Fibroblast of skin of left biceps (primary cell): Measurements from ENCODE around the gene INSYN2B.
"Not testable (repeated sequence)": the region's sequence is repeated elsewhere in the genome, so short reads cannot be mapped to it uniquely, and the experiment has no call there.

ENCODE experiments used
- DNase-seq, 2 experiments: peaks; one replicate each; pipeline ENCODE4 v3.0.0-alpha.2; 2013; ENCODE audit warnings: low read depth in 2 of 2

Gene INSYN2B

DNA sequence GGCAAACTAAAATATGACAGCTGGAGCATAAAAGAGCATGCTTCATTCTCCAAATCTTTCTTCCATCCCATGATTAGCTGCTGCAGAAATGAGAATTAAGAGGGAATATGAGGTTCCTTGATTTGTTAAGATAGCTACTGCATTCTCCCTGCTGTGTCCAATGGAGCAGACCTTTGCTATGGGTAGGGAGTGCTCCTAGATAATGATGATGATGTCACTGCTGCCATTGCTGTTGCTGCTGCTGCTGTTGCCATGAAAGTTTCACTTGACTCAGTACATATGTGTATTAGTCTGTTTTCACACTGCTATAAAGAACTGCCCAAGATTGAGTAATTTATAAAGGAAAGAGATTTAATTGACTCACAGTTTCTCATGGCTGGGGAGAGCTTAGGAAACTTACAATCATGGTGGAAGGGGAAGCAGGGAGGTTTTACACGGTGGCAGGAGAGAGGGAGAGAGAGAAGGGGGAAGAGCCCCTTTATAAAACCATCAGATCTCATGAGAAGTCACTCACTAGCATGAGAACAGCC lies 128.9 kb downstream of the INSYN2B start:
- no peak for DNase-seq

DNA sequence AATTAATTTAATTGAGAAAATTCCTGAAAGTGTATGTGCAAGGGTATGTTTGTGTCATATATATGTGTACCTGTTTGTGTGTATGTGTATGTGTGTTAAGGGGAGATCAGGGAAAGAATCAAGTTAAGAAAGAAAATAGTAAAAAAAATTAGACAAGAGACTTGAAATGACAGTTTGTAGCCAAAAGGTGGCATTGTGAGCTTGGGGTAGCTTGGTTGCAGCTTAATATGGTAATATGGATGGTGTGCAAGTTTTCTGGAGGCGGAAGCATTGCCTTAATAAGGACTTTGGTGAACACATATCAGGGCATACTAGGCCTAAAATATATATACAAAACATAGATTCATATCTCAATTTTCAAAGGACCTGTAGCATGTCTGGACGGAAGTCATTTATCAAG lies 129.9 kb downstream of the INSYN2B start:
- DNase-seq = no peak

GRCh38 chr5:169848792-169849191 lies 131.5 kb downstream of the INSYN2B start:
- no peak for DNase-seq

- DNase-seq = no peak
Measured at GRCh38 chr5:169848271-169848670, 132.0 kb downstream of the INSYN2B start.

GRCh38 chr5:169847519-169847918 lies 132.8 kb downstream of the INSYN2B start:
- DNase-seq = no peak

- DNase-seq = no peak
Measured at GRCh38 chr5:169842699-169843098, 137.6 kb downstream of the INSYN2B start.

- DNase-seq = no peak
Measured at GRCh38 chr5:169840405-169840804, 139.9 kb downstream of the INSYN2B start.

DNA sequence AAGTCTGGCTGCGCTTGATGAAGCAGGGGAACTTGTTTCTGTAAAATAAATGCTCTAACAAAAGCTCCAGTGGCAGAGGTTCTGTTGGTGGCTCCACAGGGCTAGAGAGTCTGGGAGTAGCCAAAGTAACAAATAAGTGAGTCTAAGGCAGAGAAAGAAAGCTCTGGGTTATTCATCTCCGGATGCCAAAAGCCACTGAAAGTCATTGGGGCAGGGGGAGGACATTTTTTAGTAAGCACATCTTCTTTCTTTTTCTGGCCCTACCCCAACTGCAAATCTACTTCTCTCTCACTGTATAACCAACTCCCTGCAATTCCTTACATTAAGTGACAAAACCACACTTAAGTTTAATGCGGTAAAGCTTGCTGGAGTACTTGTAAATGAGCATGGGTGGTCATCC lies 141.6 kb downstream of the INSYN2B start:
- no peak for DNase-seq

DNA sequence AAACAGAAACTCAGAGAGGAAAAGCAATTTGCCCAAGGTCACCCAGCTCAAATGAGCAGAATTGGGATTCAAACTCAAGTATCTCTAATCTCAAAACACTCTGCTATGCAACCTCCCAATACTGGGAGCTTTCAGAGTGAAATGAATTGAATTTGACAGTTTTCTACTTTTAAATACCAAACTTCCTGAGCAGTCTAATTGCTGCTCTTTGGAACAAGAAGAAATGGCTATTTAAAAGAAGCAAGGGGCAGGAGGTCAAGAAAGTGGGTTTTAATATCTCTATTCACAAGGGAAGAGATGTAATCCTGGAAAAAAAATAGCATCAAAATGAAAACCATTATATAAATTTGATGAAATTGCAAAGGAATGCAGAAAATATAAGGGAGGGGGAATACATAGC lies 142.6 kb downstream of the INSYN2B start:
- DNase-seq = no peak

DNA sequence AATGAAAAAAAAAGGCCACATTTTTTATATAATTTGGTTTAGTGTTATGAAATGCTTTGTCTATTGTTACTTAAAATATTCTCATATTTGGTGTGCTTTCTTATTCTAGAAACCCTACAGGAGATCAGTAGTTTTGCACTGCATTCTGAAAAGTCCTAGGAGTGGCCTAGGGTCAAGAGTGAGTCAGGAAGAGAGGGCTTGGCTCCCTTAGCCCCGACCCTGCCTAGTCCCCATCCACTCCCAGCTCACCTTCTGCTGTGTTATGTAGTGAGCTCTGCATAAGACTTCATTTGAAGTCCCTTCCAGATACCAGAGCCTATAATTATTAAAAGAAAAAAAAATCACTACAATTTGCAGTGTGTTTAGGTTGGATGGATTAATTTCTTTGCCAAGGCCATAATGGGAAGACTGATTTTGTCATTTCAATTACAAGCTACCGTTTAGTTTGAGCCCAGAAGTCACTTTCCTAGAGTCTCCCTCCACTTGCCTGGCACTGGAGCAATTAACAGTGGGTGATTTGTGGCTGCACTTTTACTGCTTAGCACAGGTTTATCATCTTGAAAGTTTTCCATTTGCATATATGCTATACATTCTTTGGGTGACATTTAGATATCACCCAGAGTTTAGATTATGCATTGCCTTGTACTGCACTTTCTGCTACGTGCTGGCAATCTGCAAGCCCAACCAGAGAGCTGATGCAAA lies 143.3 kb downstream of the INSYN2B start:
- DNase-seq = no peak

GRCh38 chr5:169834540-169834939 lies 145.8 kb downstream of the INSYN2B start:
- not testable (repeated sequence) for DNase-seq

DNA sequence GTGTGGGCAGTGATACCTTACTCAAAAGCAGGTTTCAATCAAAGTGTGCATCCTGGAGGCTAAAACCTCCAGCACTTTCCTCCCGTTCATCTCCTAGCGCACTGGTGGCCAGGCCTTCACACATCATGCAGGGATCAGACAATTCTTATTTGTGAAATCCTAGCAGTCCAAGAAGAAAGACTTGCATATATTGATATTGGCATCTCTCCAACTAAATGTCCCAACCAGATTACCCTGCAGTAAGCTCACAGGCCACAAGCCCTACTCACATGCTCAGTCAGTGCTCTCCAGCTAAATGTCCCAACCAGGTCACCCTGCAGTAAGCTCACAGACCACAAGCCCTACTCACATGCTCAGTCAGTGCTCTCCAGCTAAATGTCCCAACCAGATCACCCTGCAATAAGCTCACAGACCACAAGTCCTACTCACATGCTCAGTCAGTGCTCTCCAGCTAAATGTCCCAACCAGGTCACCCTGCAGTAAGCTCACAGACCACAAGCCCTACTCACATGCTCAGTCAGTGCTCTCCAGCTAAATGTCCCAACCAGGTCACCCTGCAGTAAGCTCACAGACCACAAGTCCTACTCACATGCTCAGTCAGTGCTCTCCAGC lies 146.5 kb downstream of the INSYN2B start:
- not testable (repeated sequence) for DNase-seq

- DNase-seq = no peak
Measured at GRCh38 chr5:169832845-169833244, 147.4 kb downstream of the INSYN2B start.

DNA sequence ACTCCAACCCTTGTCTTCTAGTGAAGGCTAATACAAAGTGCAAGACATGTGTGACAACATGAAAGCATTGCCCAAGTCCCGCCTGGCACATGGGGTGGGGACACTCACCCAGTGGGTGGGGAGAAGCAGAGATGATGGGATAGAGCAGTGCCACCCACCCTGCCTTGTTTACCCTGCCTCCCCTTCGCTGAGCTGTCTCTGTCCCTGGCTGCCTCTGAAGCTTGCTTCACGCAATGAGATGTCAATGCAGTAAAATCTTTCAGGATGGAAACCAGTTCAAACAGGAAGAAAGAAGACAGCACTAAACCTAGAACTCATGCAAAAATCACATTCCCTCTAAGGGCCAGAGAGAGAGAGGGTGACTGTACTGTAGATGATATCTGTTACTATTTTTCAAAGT lies 148.0 kb downstream of the INSYN2B start:
- DNase-seq = no peak

DNA sequence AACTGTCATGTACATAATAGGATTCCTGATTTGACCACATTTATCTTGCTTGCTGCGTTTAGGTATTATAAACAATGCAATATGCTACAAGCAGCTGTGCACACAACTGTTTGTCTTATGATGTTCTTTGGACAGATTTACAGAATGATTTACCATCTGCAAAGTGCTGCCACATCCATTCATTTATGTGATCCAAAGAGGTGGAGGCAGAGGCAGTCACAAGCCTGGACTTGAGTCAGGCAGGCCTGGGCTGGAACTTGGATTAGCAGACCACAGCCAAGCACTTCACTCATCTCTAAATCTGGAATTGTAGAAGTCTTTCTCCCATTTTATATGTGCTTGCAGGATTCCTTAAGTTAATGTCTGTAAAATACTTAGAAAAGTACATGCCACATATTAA lies 149.0 kb downstream of the INSYN2B start:
- DNase-seq = no peak

- no peak for DNase-seq
Measured at GRCh38 chr5:169828385-169828784, 151.9 kb downstream of the INSYN2B start.

DNA sequence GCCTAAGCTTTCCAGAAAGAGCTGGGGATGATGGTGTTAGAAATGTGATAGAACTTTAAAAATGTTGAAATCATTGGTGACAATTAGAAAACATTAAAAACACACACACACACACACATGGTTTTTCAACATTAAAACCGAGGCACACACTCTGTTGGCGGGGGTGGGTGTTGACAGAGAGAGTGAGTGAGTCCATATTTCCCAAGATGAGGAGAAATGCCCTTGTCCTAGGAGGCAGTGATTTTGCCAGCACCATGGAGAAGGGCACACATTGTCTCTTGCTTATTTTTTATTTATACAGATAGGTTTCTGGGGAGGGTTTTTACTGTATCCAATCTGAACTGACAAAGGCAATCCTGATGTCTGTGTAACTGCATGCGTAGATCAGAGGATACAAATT lies 152.5 kb downstream of the INSYN2B start:
- no peak for DNase-seq

DNA sequence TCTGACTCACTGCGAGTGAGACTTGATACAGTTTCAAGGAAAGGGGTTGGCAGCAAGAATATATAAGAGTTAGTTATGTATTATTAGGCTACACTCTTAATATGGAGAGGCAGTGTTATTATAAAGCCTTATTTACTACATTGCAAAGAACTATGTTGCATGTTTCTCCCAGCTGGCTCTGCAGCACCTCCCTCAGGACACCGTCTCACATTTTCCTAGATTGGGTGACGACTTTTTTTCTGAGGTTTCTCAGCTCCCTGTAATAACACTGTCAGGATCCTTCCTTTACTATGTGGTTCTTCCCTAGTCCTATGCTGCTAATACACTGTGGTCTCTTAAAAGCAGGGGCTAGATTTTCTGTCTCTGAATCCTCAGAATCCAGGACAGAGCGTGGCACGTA lies 153.7 kb downstream of the INSYN2B start:
- no peak for DNase-seq

GRCh38 chr5:169817031-169817430 lies 163.3 kb downstream of the INSYN2B start:
- DNase-seq = no peak

DNA sequence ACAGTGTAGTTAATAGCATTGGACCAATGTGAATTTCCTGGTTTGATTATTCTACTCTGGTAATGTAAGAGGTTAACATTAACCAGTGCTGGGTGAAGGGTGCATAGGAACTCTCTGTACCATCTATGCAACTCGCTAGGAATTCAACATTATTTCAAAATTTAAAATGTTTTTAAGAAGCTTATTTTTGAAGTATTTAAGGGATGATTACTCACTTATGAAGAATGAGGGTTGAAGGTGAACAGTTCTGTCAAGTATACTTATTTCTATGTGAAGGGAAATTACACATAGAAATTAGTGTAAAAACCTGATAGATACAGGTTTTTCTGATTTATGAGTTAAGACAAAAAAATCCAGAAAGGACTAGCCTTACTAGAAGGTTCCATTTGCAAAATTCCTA lies 165.8 kb downstream of the INSYN2B start:
- DNase-seq = no peak
